SK-MEL-5 (cell line): ENCODE results near the gene VWA7. TPM values are rescaled to one million over a fixed set of nuclear protein-coding genes. Genes with fewer than 3 reads are reported as not detected.

Source experiments
- DNase-seq: peaks from one replicate; pipeline ENCODE4 v3.0.0-alpha.2; 2016; ENCODE audit warnings: low read depth, low spot score
- in situ Hi-C: cut with HindIII; loops from 2 replicates; pipeline ENCODE4 v1.10.0; 2016; ENCODE audit warnings: low sequenced_read_pairs, high pct_unique_total_duplicates, low pct_unique_long_range_greater_than_20kb
- total RNA-seq: library from RNA; depleted of rRNA; stranded (reverse); fragments of >200 nt; shearing (Covaris generic); gene quantifications from 2 replicates; pipeline ENCODE4 v1.2.3, GENCODE V29; 2014

Gene VWA7
- total RNA-seq, 1 experiment from 2014 or later = not detected

- in situ Hi-C loops = no loop called here
- DNase-seq = peak; percentile 99
These were observed 37.3 kb downstream of the VWA7 start, which contains the start of gene MSH5 for GRCh38 chr6:31739639-31740396. Gene MSH5, plus strand, starts transcription at chr6:31740005. Its CDS starts 462 bp downstream, at chr6:31740467.

- peak; percentile 65 for DNase-seq
- in situ Hi-C loops = no loop called here
These were observed 38.8 kb downstream of the VWA7 start for GRCh38 chr6:31737991-31738979.

- no peak for DNase-seq
- in situ Hi-C loops = no loop called here
These were observed 39.7 kb downstream of the VWA7 start for GRCh38 chr6:31737315-31737990.

GRCh38 chr6:31736768-31737314, 40.3 kb downstream of the VWA7 start:
- DNase-seq = no peak
- in situ Hi-C loops = no loop called here

- in situ Hi-C loops = no loop called here
- DNase-seq = peak; percentile 74
These were observed 40.9 kb downstream of the VWA7 start, which contains the start of gene CLIC1 for GRCh38 chr6:31736021-31736767. Gene CLIC1, minus strand, starts transcription at chr6:31736530. Its CDS starts 230 bp downstream, at chr6:31736300.

- DNase-seq = peak; percentile 39
- in situ Hi-C loops = no loop called here
These were observed 42.2 kb downstream of the VWA7 start for GRCh38 chr6:31734821-31735406.

- no peak for DNase-seq
- in situ Hi-C loops = no loop called here
These were observed 42.8 kb downstream of the VWA7 start for GRCh38 chr6:31734247-31734820.

- no peak for DNase-seq
- in situ Hi-C loops = no loop called here
These were observed 43.4 kb downstream of the VWA7 start for GRCh38 chr6:31733734-31734133.

GRCh38 chr6:31732029-31732428, 45.1 kb downstream of the VWA7 start:
- in situ Hi-C loops = no loop called here
- no peak for DNase-seq

- in situ Hi-C loops = no loop called here
- no peak for DNase-seq
These were observed 46.5 kb downstream of the VWA7 start for GRCh38 chr6:31730631-31731086.

- in situ Hi-C loops = no loop called here
- peak; percentile 75 for DNase-seq
These were observed 47.0 kb downstream of the VWA7 start for GRCh38 chr6:31729979-31730630.

- in situ Hi-C loops = no loop called here
- DNase-seq = peak; percentile 83
These were observed 47.6 kb downstream of the VWA7 start for GRCh38 chr6:31729515-31729978.

GRCh38 chr6:31728767-31729514, 48.2 kb downstream of the VWA7 start, which contains the start of gene DDAH2:
Gene DDAH2, minus strand, starts transcription at chr6:31729299. Its CDS starts 138 bp downstream, at chr6:31729161.
- in situ Hi-C loops = no loop called here
- DNase-seq = no peak

GRCh38 chr6:31727717-31728671, 49.1 kb downstream of the VWA7 start:
- in situ Hi-C loops = no loop called here
- no peak for DNase-seq
